HPDE6-E6E7 (cell line): ENCODE data around the gene TLE5.
"Not testable (repeated sequence)": the region's sequence is repeated elsewhere in the genome, so short reads cannot be mapped to it uniquely, and the experiment has no call there.

ENCODE experiments used
- DNase-seq: peaks from one replicate; pipeline ENCODE4 v3.0.0; 2011; ENCODE audit warnings: missing footprints; ENCODE audit errors: extremely low spot score

Gene TLE5

GRCh38 chr19:3061182-3062161 lies 823 bp downstream of the TLE5 start:
- DNase-seq, result no peak

- no peak for DNase-seq
Observed at GRCh38 chr19:3060857-3061181, 1.5 kb downstream of the TLE5 start.

- no peak for DNase-seq
Observed at GRCh38 chr19:3059653-3060052, 2.6 kb downstream of the TLE5 start.

GRCh38 chr19:3058821-3059314 lies 3.4 kb downstream of the TLE5 start:
- DNase-seq, result no peak

GRCh38 chr19:3058009-3058820 lies 4.1 kb downstream of the TLE5 start:
- no peak for DNase-seq

GRCh38 chr19:3057275-3057714 lies 5.0 kb downstream of the TLE5 start:
- no peak for DNase-seq

GRCh38 chr19:3056417-3057088 lies 5.7 kb downstream of the TLE5 start:
- DNase-seq, result no peak

GRCh38 chr19:3055741-3056416 lies 6.4 kb downstream of the TLE5 start:
- DNase-seq, result peak; percentile 87

GRCh38 chr19:3054972-3055740 lies 7.1 kb downstream of the TLE5 start:
- DNase-seq, result peak; percentile 91

GRCh38 chr19:3054265-3054971 lies 7.9 kb downstream of the TLE5 start:
- no peak for DNase-seq

GRCh38 chr19:3053780-3054179 lies 8.5 kb downstream of the TLE5 start:
- no peak for DNase-seq

- DNase-seq, result no peak
Observed at GRCh38 chr19:3053218-3053621, 9.1 kb downstream of the TLE5 start.

- DNase-seq, result not testable (repeated sequence)
Observed at GRCh38 chr19:3050016-3050415, 12.3 kb downstream of the TLE5 start.

- no peak for DNase-seq
Observed at GRCh38 chr19:3049089-3049488, 13.2 kb downstream of the TLE5 start.

GRCh38 chr19:3048190-3048533 lies 14.1 kb downstream of the TLE5 start:
- no peak for DNase-seq

- peak; percentile 69 for DNase-seq
Observed at GRCh38 chr19:3047496-3048189, 14.7 kb downstream of the TLE5 start.

- DNase-seq, result no peak
Observed at GRCh38 chr19:3046698-3047495, 15.4 kb downstream of the TLE5 start.

- no peak for DNase-seq
Observed at GRCh38 chr19:3045885-3046697, 16.2 kb downstream of the TLE5 start.
